ENCODE results near the gene ZMAT2. TPM values are rescaled to one million over a fixed set of nuclear protein-coding genes. Genes with fewer than 3 reads are reported as not detected.

The ZMAT2 gene
- total RNA-seq, 4 donors from 2014 or later = 35.1 to 46.0 (median 37.5) TPM

DNA sequence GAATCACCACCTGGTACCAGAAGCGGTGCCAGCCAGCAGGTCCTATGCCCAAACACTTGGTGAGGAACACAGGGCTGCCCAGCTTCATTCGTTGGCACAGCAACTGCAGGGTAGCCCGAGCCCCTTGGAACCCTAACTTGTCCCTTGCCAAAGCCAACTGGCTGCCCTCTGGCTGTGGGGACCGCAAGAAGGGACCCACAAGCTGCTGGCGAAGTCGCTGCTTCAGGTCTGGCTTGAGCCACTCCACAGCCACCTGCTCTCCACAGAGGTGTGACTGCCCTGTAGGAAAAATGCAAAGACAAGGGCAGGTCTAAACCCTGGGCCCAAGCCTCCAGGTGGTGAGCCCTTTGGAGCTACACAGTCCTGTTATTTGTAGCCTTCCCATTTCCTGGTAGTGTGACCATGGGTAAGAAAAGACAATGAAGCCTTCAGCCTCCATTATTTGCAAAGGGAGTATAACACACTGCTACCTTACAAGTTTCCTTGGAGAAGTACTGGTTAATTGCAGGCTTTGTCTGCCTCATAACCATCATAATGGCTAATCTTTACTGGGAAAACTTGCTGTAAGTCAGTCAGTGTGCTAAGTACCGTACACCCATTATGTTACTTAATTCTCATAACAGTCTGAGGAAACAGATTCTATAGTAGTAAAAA is 28.6 kb upstream of the ZMAT2 start:
- H3K36me3 ChIP-seq = peaks cover 35 to 55% of the 10 kb centered on the region in 2 donors
- WGBS, 2 donors = 86 to 100% methylated on average over 1 of the region's 7 CpGs
- H3K4me1 ChIP-seq = no peaks in the 10 kb centered on the region
- DNase-seq = no peak
- no peak overlapping the region for H3K4me3 ChIP-seq (replicated peaks in 1 of 3)
- no peaks in the 10 kb centered on the region for H3K9me3 ChIP-seq
- intact Hi-C loops (cut with DNase I) = no loop called here
- TF ChIP-seq CTCF (IDR thresholded peaks at IDR 0.05) = no peak
- TF ChIP-seq POLR2A (IDR thresholded peaks at IDR 0.05) = no peak
- H3K27ac ChIP-seq = no peak overlapping the region
- H3K27me3 ChIP-seq = no peaks in the 10 kb centered on the region

DNA sequence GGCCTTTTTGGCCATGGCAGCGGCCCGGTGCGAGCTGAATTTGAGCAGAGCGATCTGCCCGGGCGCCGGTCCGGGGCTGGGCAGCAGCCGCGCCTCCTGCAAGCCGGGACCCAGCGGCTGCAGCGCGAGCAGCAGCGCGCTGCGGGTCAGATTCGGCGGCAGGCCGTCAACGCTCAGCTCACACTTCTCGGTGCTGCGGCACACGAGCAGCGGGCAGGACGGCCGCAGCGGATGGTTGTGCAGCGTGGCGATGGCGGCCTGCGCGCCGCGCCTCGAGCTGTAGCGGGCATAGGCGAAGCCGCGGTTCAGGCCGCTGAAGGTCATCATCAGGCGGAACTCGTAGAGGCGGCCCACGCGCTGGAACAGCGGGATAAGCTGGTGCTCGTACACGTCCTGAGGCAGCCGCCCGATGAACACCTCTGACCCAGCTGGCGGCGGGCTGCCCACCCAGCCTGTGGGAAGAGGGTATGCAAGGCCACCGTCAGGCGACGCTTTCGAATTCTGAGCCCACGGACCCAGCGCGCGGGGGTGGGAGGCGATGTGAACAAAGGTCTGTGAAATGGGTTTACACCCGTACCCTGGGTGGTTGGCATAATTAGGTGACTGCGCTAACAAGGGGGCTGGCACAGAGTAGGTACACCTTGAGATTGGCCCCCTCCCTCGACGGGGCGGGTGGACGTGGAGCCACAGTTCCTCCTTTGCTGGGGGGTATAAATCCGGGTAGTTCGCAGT is 27.6 kb upstream of the ZMAT2 start:
- TF ChIP-seq CTCF (IDR thresholded peaks at IDR 0.05) (no peak), POLR2A (IDR thresholded peaks at IDR 0.05) (no peak)
- 49 to 79% methylated on average over 19 to 53 of the region's 70 CpGs for WGBS, 2 donors
- peaks cover 42 to 60% of the 10 kb centered on the region in 2 donors for H3K36me3 ChIP-seq

GRCh38 chr5:140673187-140673976 is 26.9 kb upstream of the ZMAT2 start, which contains the start of gene DND1:
Gene DND1 (minus strand): TSS chr5:140673576. CDS start chr5:140673542, 34 bp downstream.
- Histone ChIP-seq H3K27ac (no peak within 1 kb of the TSS), H3K27me3 (no peaks in the 10 kb centered on the region), H3K4me3 (replicated peaks in 1 of 3) (no peak within 1 kb of the TSS), H3K9me3 (no peaks in the 10 kb centered on the region), H3K4me1 (no peaks in the 10 kb centered on the region), H3K36me3 (peaks cover 38 to 62% of the 10 kb centered on the region in 2 donors)
- DNase-seq = no peak
- intact Hi-C loops (cut with DNase I) = no loop called here
- TF ChIP-seq CTCF (IDR thresholded peaks at IDR 0.05) = no peak
- TF ChIP-seq POLR2A (IDR thresholded peaks at IDR 0.05) = no peak
- 85 to 89% methylated on average over 42 to 43 of the region's 45 CpGs for WGBS, 2 donors

More for the DNA sequence above, 27.6 kb upstream of the ZMAT2 start:
- H3K27me3 ChIP-seq = no peaks in the 10 kb centered on the region
- peak; percentile 18 to 22 for DNase-seq
- H3K27ac ChIP-seq = no peak overlapping the region
- no peaks in the 10 kb centered on the region for H3K9me3 ChIP-seq
- intact Hi-C loops (cut with DNase I) = no loop called here
- H3K4me1 ChIP-seq = no peaks in the 10 kb centered on the region
- H3K4me3 ChIP-seq (replicated peaks in 1 of 3) = no peak overlapping the region

DNA sequence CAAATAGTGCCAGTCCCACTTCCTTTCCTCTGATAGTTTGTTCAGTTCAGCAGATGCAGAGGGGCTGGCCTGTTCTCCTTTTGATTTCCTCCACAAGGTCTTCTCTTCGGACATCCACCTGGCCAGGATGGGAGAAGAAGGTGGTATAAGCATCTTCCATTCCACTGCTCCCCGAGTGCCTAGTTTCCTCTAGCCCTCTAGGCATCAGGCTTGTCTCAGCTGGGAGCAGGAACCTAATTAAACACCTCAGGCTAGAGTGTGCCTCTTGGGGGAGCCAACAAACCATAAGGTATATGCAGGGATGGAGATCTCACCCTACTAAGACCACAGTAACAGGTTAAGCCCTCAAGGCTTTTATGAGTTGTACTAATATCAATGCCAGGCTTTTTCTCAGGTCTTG is 26.0 kb upstream of the ZMAT2 start:
- TF ChIP-seq CTCF (IDR thresholded peaks at IDR 0.05) (no peak), POLR2A (IDR thresholded peaks at IDR 0.05) (no peak)
- H3K27me3 ChIP-seq = no peaks in the 10 kb centered on the region
- intact Hi-C loops (cut with DNase I) = no loop called here
- no peaks in the 10 kb centered on the region for H3K9me3 ChIP-seq
- peaks cover 34 to 55% of the 10 kb centered on the region in 2 donors for H3K36me3 ChIP-seq
- H3K4me3 ChIP-seq (replicated peaks in 1 of 3) = no peak overlapping the region
- no peak overlapping the region for H3K27ac ChIP-seq
- no peaks in the 10 kb centered on the region for H3K4me1 ChIP-seq
- DNase-seq = no peak
- 92 to 97% methylated on average over 2 of the region's 2 CpGs for WGBS, 2 donors

All from thyroid gland (tissue), 4 donors.